ENCODE measurements around the gene SLCO4A1.

The SLCO4A1 gene

GRCh38 chr20:62714799-62715198, 72.5 kb downstream of the SLCO4A1 start:
- DNase-seq (ENCODE audit: low read depth, low spot score), result no peak

- no peak for DNase-seq (ENCODE audit: low read depth, low spot score)
Observed at GRCh38 chr20:62715201-62715600, 72.9 kb downstream of the SLCO4A1 start.

- no peak for DNase-seq (ENCODE audit: low read depth, low spot score)
Observed at GRCh38 chr20:62716198-62716940, 74.1 kb downstream of the SLCO4A1 start.

- DNase-seq (ENCODE audit: low read depth, low spot score), result no peak
Observed at GRCh38 chr20:62716941-62717310, 74.6 kb downstream of the SLCO4A1 start.

GRCh38 chr20:62717933-62718332, 75.6 kb downstream of the SLCO4A1 start:
- no peak for DNase-seq (ENCODE audit: low read depth, low spot score)

- no peak for DNase-seq (ENCODE audit: low read depth, low spot score)
Observed at GRCh38 chr20:62718546-62718945, 76.2 kb downstream of the SLCO4A1 start.

- no peak for DNase-seq (ENCODE audit: low read depth, low spot score)
Observed at GRCh38 chr20:62719250-62719935, 77.1 kb downstream of the SLCO4A1 start.
